DMS114 treated with DMSO at 0.1 percent for 48 hours (cell line): Measurements from ENCODE around the gene CHD1.
A peak's percentile ranks its signal among the peaks of the same experiment; 100 is the strongest.
"Not testable (repeated sequence)": the region's sequence is repeated elsewhere in the genome, so short reads cannot be mapped to it uniquely, and the experiment has no call there.

Experiments
- DNase-seq: peaks from one replicate; lab custom pipeline; 2025; ENCODE audit not compliant: unreplicated experiment; lab: John Stamatoyannopoulos, UW

CHD1 gene

GRCh38 chr5:98928873-98929709, at the start of gene CHD1:
CHD1 (minus strand) TSS chr5:98929007; CDS start chr5:98926386, 2,621 bp downstream.
- DNase-seq = peak; percentile 91

- no peak for DNase-seq
Observed at GRCh38 chr5:98978528-98978927, 49.7 kb upstream of the CHD1 start.

GRCh38 chr5:98977723-98978122, 48.9 kb upstream of the CHD1 start:
- no peak for DNase-seq

GRCh38 chr5:98975682-98976407, 47.0 kb upstream of the CHD1 start:
- no peak for DNase-seq

GRCh38 chr5:98975223-98975622, 46.4 kb upstream of the CHD1 start:
- no peak for DNase-seq

- DNase-seq = no peak
Observed at GRCh38 chr5:98969400-98969799, 40.6 kb upstream of the CHD1 start.

- no peak for DNase-seq
Observed at GRCh38 chr5:98968056-98968564, 39.3 kb upstream of the CHD1 start.

GRCh38 chr5:98965226-98965625, 36.4 kb upstream of the CHD1 start:
- no peak for DNase-seq

- DNase-seq = no peak
Observed at GRCh38 chr5:98964621-98965020, 35.8 kb upstream of the CHD1 start.

- DNase-seq = no peak
Observed at GRCh38 chr5:98963019-98963418, 34.2 kb upstream of the CHD1 start.

GRCh38 chr5:98962587-98962986, 33.8 kb upstream of the CHD1 start:
- no peak for DNase-seq

- no peak for DNase-seq
Observed at GRCh38 chr5:98961665-98962344, 33.0 kb upstream of the CHD1 start.

- no peak for DNase-seq
Observed at GRCh38 chr5:98957307-98957706, 28.5 kb upstream of the CHD1 start.

- DNase-seq = not testable (repeated sequence)
Observed at GRCh38 chr5:98955888-98956287, 27.1 kb upstream of the CHD1 start.

GRCh38 chr5:98955471-98955870, 26.7 kb upstream of the CHD1 start:
- not testable (repeated sequence) for DNase-seq

GRCh38 chr5:98954392-98955028, 25.7 kb upstream of the CHD1 start:
- DNase-seq = no peak

- no peak for DNase-seq
Observed at GRCh38 chr5:98942847-98943246, 14.0 kb upstream of the CHD1 start.

- DNase-seq = no peak
Observed at GRCh38 chr5:98941131-98941883, 12.5 kb upstream of the CHD1 start.

- no peak for DNase-seq
Observed at GRCh38 chr5:98940581-98940980, 11.8 kb upstream of the CHD1 start.

- DNase-seq = no peak
Observed at GRCh38 chr5:98938464-98938863, 9.7 kb upstream of the CHD1 start.
